Peyer's patch (tissue), 4 donors: ENCODE results near the gene KCNG1. TPM values are rescaled to one million over a fixed set of nuclear protein-coding genes. Genes with fewer than 3 reads are reported as not detected.
"Not testable (repeated sequence)": the region's sequence is repeated elsewhere in the genome, so short reads cannot be mapped to it uniquely, and the experiment has no call there.

Experiments used
- DNase-seq, 3 donors: peaks; one replicate each; pipeline ENCODE4 v3.0.0-alpha.2; 2017 to 2019
- H3K27ac ChIP-seq, 4 donors: fragments of 200-600 bp; sonication (generic); one replicate each; pipeline ENCODE4 v1.5.1; 2016 to 2019
- H3K27me3 ChIP-seq, 2 donors: fragments of 200-600 bp; sonication (generic); one replicate each; pipeline ENCODE4 v1.5.1; 2019
- H3K36me3 ChIP-seq, 3 donors: fragments of 200-600 bp; sonication (generic); one replicate each; pipeline ENCODE4 v1.5.1; 2016 to 2019
- H3K4me1 ChIP-seq, 4 donors: fragments of 200-600 bp; sonication (generic); one replicate each; pipeline ENCODE4 v1.5.1; 2016 to 2019
- H3K4me3 ChIP-seq, 4 donors: fragments of 200-600 bp; sonication (generic); 1 replicate in 3 of 4; 2 replicates in 1 of 4; pipeline ENCODE4 v1.5.1; 2016 to 2019; ENCODE audit warnings: mild to moderate bottlenecking in 1 of 4
- H3K9me3 ChIP-seq, 4 donors: fragments of 200-600 bp; sonication (generic); one replicate each; pipeline ENCODE4 v1.5.1; 2016 to 2019; ENCODE audit warnings: mild to moderate bottlenecking in 1 of 4
- POLR2A ChIP-seq, 2 donors: fragments of 450-650 bp; IDR thresholded peaks; one replicate each; pipeline ENCODE4 v1.5.1; 2017; ENCODE audit warnings: antibody characterized with exemption in 2 of 2, mild to moderate bottlenecking in 2 of 2, moderate library complexity in 2 of 2
- total RNA-seq, 4 donors: library from RNA; depleted of rRNA; stranded (reverse); fragments of >200 nt; gene quantifications; one replicate each; pipeline ENCODE4 v1.1.0, GENCODE V29; 2016
- TF ChIP-seq, protein P1 (sequence below), 6 experiments: fragments of 450-650 bp in 4 of 6; fragments of 200-600 bp in 2 of 6; sonication (generic) in 1 of 6; IDR thresholded peaks; one replicate each; pipeline ENCODE4 v1.5.1; 2017 to 2019; ENCODE audit warnings: antibody characterized with exemption in 6 of 6, mild to moderate bottlenecking in 3 of 6, moderate library complexity in 1 of 6

KCNG1 gene
- total RNA-seq, 4 donors from 2014 or later, result 3.7 to 33.9 (median 17.7) TPM; not detected in 1

DNA sequence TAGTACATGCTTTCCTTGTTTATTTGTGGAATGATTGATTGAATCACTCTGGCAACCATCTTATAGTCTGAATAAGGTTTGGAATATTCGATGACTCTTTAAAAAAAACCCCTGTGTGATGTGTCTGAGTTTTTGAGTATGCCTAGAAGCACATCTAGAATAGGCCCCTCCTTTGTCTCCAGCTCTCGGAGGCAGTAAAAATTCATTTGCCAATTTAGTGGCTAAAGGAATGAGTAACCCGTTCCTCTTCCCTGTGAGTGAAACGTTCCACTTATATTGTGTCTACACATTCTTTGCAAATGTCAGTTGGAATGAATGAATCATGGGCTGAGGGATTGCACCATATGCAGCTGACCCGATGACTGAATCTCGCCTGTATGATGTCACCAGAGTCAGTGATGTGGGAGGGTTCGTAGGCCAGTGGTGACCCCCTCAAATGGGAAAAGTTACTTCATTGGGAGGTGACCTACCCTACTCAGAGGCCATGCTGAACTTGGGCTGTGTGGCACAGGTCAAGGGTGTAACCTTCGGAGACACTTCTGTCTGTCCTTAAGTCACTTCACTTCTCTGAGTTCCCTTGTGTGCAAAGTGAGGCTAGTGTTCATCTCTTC lies 42.7 kb downstream of the KCNG1 start:
- Histone ChIP-seq H3K9me3 (no peaks in the 10 kb centered on the region), H3K27ac (peak overlapping the region in 1 of 4 donors; percentile 12), H3K36me3 (no peaks in the 10 kb centered on the region), H3K27me3 (no peaks in the 10 kb centered on the region), H3K4me1 (peaks cover 0 to 14% (median 2%) of the 10 kb centered on the region in 4 donors), H3K4me3 (no peak overlapping the region)
- no peak for DNase-seq
- TF ChIP-seq POLR2A (IDR thresholded peaks at IDR 0.05), result no peak
- TF ChIP-seq, protein P1, sequence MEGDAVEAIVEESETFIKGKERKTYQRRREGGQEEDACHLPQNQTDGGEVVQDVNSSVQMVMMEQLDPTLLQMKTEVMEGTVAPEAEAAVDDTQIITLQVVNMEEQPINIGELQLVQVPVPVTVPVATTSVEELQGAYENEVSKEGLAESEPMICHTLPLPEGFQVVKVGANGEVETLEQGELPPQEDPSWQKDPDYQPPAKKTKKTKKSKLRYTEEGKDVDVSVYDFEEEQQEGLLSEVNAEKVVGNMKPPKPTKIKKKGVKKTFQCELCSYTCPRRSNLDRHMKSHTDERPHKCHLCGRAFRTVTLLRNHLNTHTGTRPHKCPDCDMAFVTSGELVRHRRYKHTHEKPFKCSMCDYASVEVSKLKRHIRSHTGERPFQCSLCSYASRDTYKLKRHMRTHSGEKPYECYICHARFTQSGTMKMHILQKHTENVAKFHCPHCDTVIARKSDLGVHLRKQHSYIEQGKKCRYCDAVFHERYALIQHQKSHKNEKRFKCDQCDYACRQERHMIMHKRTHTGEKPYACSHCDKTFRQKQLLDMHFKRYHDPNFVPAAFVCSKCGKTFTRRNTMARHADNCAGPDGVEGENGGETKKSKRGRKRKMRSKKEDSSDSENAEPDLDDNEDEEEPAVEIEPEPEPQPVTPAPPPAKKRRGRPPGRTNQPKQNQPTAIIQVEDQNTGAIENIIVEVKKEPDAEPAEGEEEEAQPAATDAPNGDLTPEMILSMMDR (IDR thresholded peaks at IDR 0.05), result no peak

DNA sequence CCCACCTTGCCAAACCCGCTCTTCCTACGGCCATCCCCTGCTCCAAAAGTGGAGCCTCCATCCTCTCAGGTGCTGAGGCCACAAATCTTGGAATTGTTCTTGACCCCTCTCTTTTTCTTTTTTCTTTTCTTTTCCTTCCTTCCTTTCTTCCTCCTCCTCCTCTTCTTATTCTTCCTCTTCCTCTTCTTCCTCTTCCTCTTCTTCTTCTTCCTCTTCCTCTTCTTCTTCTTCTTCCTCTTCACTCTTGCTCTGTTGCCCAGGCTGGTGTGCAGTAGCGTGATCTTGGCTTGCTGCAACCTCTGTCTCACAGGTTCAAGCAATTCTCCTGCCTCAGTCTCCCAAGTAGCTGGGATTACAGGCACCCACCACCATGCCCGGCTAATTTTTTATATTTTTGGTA lies 44.4 kb downstream of the KCNG1 start:
- DNase-seq, H3K9me3 ChIP-seq, H3K4me3 ChIP-seq, H3K27me3 ChIP-seq, H3K36me3 ChIP-seq, H3K27ac ChIP-seq: not testable (repeated sequence)
- H3K4me1 ChIP-seq, result peaks cover 0 to 14% (median 2%) of the 10 kb centered on the region in 4 donors

DNA sequence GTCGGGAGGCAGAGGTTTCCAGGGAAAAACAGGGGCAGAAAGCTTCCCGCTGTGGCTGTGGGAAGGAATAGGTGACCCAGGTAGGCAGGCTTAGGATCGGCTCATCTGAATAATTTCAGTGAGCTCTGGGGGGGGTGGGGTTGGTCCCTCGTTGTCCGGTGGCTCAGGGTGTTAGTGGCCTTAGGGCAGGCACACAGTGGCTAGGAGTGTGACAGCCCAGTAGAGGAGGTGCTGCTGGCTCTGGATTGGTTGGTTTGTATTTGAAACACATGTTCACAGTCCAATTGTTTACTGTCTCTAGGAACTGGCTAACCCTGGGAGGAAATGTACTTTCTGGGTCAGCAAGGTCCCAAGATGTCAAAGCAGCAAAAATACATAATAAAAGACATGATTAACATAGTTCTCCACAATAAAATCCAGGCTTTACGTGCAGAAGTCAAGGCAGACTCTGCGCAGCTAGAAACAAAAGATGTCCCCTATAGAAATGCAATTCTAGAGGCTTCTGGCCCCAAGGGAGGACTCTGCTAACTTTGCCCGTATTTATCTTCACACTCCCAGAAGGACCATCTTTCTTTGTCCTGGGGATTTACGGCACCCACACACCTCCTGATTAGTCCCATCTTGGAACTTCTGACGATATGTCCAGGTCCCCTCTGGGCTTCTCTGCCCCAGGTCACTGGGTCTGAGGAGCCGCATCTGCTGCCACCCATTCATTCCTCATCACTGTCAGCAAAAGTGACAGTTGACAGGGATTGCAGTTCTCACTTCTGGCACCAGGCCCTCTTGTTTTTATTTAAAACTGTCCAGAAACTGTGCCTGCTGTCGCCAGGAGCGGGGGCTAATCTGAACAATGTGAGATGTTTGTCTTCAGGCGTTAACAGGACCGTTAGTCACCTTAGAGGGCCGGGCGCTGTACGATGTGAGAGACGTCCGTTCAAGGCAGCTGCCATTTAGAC lies 45.6 kb downstream of the KCNG1 start:
- H3K4me1 ChIP-seq, result peaks cover 0 to 11% (median 2%) of the 10 kb centered on the region in 4 donors
- no peaks in the 10 kb centered on the region for H3K9me3 ChIP-seq
- no peaks in the 10 kb centered on the region for H3K36me3 ChIP-seq
- no peaks in the 10 kb centered on the region for H3K27me3 ChIP-seq
- DNase-seq, result no peak
- H3K4me3 ChIP-seq, result no peak overlapping the region
- H3K27ac ChIP-seq, result no peak overlapping the region
- TF ChIP-seq POLR2A (IDR thresholded peaks at IDR 0.05), result no peak
- TF ChIP-seq, protein P1 (IDR thresholded peaks at IDR 0.05), result no peak

DNA sequence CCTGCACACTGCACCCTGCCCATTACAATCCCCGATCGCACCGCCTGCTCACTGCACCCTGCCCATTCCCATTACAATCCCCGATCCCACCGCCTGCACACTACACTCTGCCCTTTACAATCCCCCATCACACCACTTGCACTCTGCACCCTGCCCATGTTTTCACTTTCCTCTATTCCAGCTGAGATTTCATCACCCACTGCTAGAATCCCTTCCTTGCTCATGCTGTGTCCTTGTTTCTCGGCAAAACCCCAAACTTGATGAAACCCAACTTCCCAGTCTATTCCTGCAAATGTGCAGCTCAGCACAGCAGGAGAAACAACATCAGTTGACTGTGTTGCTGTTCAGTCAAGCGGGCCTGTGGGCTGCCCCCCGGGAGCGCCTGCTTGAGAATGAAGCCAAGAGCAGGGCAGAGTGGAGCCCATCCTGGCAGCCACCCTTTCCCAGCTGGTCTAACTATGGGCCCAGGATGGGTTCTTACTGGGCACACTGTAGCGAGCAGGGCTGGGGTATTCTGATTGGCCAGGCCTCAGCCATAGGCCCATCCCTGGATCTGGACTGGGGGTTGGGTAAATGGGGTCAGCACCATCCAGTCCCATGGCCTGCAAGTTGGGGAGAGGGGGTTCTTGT lies 47.1 kb downstream of the KCNG1 start:
- H3K36me3 ChIP-seq, result no peaks in the 10 kb centered on the region
- no peaks in the 10 kb centered on the region for H3K27me3 ChIP-seq
- DNase-seq, result no peak
- H3K4me3 ChIP-seq, result no peak overlapping the region
- no peaks in the 10 kb centered on the region for H3K4me1 ChIP-seq
- TF ChIP-seq, protein P1 (IDR thresholded peaks at IDR 0.05), result no peak
- no peak for TF ChIP-seq POLR2A (IDR thresholded peaks at IDR 0.05)
- no peaks in the 10 kb centered on the region for H3K9me3 ChIP-seq
- no peak overlapping the region for H3K27ac ChIP-seq

DNA sequence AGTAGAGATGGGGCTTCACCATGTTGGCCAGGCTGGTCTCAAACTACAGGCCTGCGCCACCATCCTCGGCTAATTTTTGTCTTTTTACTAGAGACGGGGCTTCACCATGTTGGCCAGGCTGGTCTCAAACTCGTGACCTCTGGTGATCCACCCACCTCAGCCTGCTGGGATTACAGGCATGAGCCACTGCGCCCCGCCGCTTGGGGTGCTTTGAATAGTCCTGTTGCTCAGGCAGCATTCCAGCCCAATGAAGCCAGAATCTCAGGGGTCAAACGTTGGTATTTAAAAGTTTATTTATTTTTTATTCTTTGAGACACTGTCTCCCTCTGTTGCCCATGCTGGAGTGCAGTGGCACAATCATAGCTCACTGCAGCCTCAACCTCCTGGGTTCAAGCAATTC lies 53.0 kb downstream of the KCNG1 start:
- Histone ChIP-seq H3K4me1 (no peaks in the 10 kb centered on the region), H3K4me3 (no peak overlapping the region), H3K27me3 (no peaks in the 10 kb centered on the region), H3K36me3 (no peaks in the 10 kb centered on the region), H3K27ac (no peak overlapping the region), H3K9me3 (no peaks in the 10 kb centered on the region)
- no peak for DNase-seq
- TF ChIP-seq, protein P1 (IDR thresholded peaks at IDR 0.05), result no peak
- TF ChIP-seq POLR2A (IDR thresholded peaks at IDR 0.05), result no peak

DNA sequence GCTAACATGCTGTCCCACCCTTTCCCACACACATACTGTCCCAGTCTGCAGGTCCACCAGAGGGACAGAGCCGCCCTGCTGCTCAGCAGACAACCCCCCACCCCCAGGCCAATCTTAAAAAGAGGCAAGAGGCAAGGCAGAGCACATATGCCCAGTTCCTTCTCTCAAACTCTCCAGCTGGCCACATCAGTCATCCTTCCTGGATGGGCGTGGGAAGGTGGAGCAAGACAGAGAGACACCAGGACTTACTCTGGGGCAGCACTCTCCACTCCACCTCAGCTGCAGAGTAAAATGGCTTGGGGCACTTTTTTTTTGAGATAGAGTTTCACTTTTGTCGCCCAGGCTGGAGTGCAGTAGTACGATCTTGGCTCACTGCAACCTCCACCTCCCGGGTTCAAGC lies 53.5 kb downstream of the KCNG1 start:
- H3K27me3 ChIP-seq, result no peaks in the 10 kb centered on the region
- no peaks in the 10 kb centered on the region for H3K4me1 ChIP-seq
- no peak for DNase-seq
- TF ChIP-seq, protein P1 (IDR thresholded peaks at IDR 0.05), result no peak
- no peak for TF ChIP-seq POLR2A (IDR thresholded peaks at IDR 0.05)
- no peaks in the 10 kb centered on the region for H3K36me3 ChIP-seq
- no peak overlapping the region for H3K27ac ChIP-seq
- H3K9me3 ChIP-seq, result no peaks in the 10 kb centered on the region
- H3K4me3 ChIP-seq, result no peak overlapping the region
